Tibial nerve (tissue), 4 donors: ENCODE data around the gene NPLOC4.

Experiments used
- CTCF ChIP-seq, 5 experiments: fragments of 200-600 bp in 3 of 5; fragments of 450-650 bp in 2 of 5; sonication (generic) in 3 of 5; IDR thresholded peaks; one replicate each; pipeline ENCODE4 v1.5.1; 2016 to 2019; ENCODE audit warnings: antibody characterized with exemption in 5 of 5, mild to moderate bottlenecking in 3 of 5, moderate library complexity in 2 of 5
- EP300 ChIP-seq, 2 donors: sonication (generic); formaldehyde crosslinking; IDR thresholded peaks; one replicate each; pipeline ENCODE4 v1.6.1; 2017; ENCODE audit warnings: antibody characterized with exemption in 2 of 2, mild to moderate bottlenecking in 1 of 2
- POLR2A ChIP-seq, 2 donors: fragments of 450-650 bp; IDR thresholded peaks; one replicate each; pipeline ENCODE4 v1.6.1; 2017; ENCODE audit warnings: antibody characterized with exemption in 2 of 2, mild to moderate bottlenecking in 2 of 2, moderate library complexity in 2 of 2

- TF ChIP-seq CTCF (IDR thresholded peaks at IDR 0.05) (no peak), POLR2A (IDR thresholded peaks at IDR 0.05) (no peak), EP300 (IDR thresholded peaks at IDR 0.05) (no peak)
Measured at GRCh38 chr17:81609541-81610311, 27.2 kb downstream of the NPLOC4 start.
